Fibroblast of skin of left biceps (primary cell): ENCODE measurements around the gene MPZL1.

ENCODE experiments used
- DNase-seq, 2 experiments: peaks; one replicate each; pipeline ENCODE4 v3.0.0-alpha.2; 2013; ENCODE audit warnings: low read depth in 2 of 2

Gene MPZL1

GRCh38 chr1:167721617-167722151 lies at the start of gene MPZL1:
MPZL1 (plus strand) TSS chr1:167721982; CDS start chr1:167722152, 170 bp downstream.
- DNase-seq, result peak; percentile 83 to 85

- DNase-seq, result no peak
These were observed 49.0 kb upstream of the MPZL1 start for GRCh38 chr1:167672831-167673230.

GRCh38 chr1:167673265-167673664 lies 48.5 kb upstream of the MPZL1 start:
- no peak for DNase-seq

GRCh38 chr1:167674156-167674555 lies 47.6 kb upstream of the MPZL1 start:
- DNase-seq, result no peak

GRCh38 chr1:167675440-167675839 lies 46.3 kb upstream of the MPZL1 start:
- no peak for DNase-seq

GRCh38 chr1:167676205-167676915 lies 45.4 kb upstream of the MPZL1 start:
- DNase-seq, result no peak

GRCh38 chr1:167676916-167677848 lies 44.6 kb upstream of the MPZL1 start:
- no peak for DNase-seq

- DNase-seq, result no peak
These were observed 43.4 kb upstream of the MPZL1 start for GRCh38 chr1:167678422-167678821.

- DNase-seq, result no peak
These were observed 42.9 kb upstream of the MPZL1 start for GRCh38 chr1:167678838-167679237.

- no peak for DNase-seq
These were observed 42.1 kb upstream of the MPZL1 start for GRCh38 chr1:167679714-167680113.

GRCh38 chr1:167681024-167681423 lies 40.8 kb upstream of the MPZL1 start:
- DNase-seq, result no peak

GRCh38 chr1:167681451-167682098 lies 40.2 kb upstream of the MPZL1 start:
- no peak for DNase-seq

GRCh38 chr1:167683226-167683625 lies 38.6 kb upstream of the MPZL1 start:
- DNase-seq, result no peak

- no peak for DNase-seq
These were observed 37.9 kb upstream of the MPZL1 start for GRCh38 chr1:167683641-167684502.

- no peak for DNase-seq
These were observed 35.9 kb upstream of the MPZL1 start for GRCh38 chr1:167685844-167686243.

GRCh38 chr1:167687919-167688519 lies 33.8 kb upstream of the MPZL1 start:
- peak; percentile 45 to 50 for DNase-seq

GRCh38 chr1:167689567-167689920 lies 32.2 kb upstream of the MPZL1 start:
- no peak for DNase-seq

GRCh38 chr1:167690053-167690452 lies 31.7 kb upstream of the MPZL1 start:
- DNase-seq, result no peak

GRCh38 chr1:167693425-167694045 lies 28.2 kb upstream of the MPZL1 start:
- DNase-seq, result no peak

- no peak for DNase-seq
These were observed 27.1 kb upstream of the MPZL1 start for GRCh38 chr1:167694691-167695090.
